MM.1S (cell line): Measurements from ENCODE around the gene FAIM2.

Experiments
- CTCF ChIP-seq: fragments of 300-600 bp; sonication (generic); IDR thresholded peaks from 2 replicates; pipeline ENCODE4 v1.5.1; 2016; ENCODE audit warnings: antibody characterized with exemption, low read length, mixed read lengths
- EZH2 ChIP-seq: fragments of 300-600 bp; sonication (generic); optimal IDR thresholded peaks from 2 replicates; pipeline ENCODE3; 2017; ENCODE audit warnings: low read depth, mild to moderate bottlenecking, antibody characterized with exemption, low read length, mixed read lengths

- no peak for TF ChIP-seq EZH2
- TF ChIP-seq CTCF: no peak
Observed at GRCh38 chr12:49846032-49846431, 57.7 kb downstream of the FAIM2 start.
